Renal pelvis (tissue), 4 donors: ENCODE results near the gene PCDH9. TPM values are rescaled to one million over a fixed set of nuclear protein-coding genes. Genes with fewer than 3 reads are reported as not detected.

Source experiments
- DNase-seq: peaks from one replicate; pipeline ENCODE4 v3.0.0-alpha.2; 2013
- polyA plus RNA-seq, 3 donors: library from polyadenylated mRNA; unstranded; fragments of 120-200 nt; gene quantifications; one replicate each; pipeline ENCODE4 v1.2.1, GENCODE V29; 2013; ENCODE audit not compliant: insufficient read length in 3 of 3

PCDH9 gene
- polyA plus RNA-seq, 3 donors: 13.7 to 14.1 (median 13.7) TPM

- no peak for DNase-seq
Observed at GRCh38 chr13:66849706-66850105, 380.4 kb downstream of the PCDH9 start.

DNA sequence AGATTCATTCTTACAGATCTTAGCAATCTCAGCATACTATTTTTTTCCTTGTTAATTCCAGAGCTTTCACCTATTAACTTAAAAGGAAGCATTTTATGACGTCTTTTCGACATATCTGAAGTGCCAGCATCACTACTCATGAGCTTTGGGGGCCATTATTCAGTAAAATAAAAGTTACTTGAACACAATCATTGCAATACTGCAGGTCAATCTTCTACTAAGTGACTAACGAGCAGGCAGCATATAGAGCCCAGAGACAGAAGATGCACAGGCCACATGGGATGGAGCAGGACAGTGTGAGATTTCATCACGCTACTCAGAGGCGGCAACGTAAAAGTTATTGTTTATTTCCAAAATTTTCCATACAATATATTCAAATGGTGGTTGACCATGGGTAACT is 382.6 kb downstream of the PCDH9 start:
- no peak for DNase-seq

DNA sequence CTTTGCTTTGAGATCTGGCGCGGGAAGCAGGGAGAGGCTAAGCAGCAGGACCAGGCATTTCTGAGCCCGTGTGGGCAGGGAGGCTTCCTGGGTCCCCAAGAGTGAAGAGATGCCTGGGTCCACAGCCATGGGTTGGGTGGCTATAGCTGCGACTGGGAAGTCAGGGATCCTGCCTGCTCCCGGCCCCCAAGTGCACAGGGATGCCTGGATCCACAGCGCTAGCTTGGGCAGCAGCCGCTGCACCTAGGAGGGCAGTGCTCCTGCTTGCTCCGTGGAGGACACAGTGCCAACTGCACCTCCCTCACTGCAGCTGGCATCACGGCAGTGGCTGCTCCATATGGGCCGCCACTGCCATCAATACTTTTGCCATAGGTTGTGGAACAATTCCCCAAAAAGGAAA is 384.7 kb downstream of the PCDH9 start:
- no peak for DNase-seq

DNA sequence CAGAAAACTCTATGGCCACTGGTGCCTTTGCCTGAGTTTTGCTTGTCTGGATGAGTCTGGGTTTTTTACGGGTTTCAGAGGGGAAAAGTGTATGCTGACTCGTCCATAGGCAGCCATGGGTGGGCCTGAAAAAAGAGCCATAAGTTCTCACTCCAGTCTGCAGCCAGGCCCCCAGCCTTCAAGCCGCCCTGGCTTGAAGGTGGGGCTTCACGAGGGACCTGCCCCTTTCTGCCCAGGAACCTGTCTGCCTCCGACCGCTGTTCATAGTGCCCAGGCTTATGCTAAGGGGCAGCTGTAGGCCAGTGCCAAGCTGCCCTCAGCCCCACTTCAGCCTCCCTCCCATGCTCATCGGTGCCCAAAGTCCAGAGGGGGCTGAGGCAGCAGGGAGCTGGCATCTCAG is 385.2 kb downstream of the PCDH9 start:
- no peak for DNase-seq

DNA sequence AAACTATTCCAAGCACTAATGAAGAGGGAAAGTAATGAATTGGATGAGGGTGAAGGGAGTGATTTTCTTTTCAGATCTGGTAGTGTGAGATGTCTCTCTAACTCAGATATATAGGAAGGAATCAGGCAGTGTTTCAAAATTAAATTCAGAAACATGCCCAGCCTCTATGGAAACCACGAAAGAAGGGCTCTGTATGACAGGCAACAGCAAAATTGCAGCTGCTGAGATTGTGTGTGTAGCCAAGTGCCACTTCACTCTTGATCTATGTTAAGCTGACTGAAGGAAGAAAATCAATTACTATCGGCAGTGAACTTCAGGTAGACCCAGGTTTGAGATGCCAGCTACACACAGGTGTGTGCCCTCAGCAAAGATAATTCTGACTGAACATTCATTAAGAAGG is 387.4 kb downstream of the PCDH9 start:
- DNase-seq: no peak

DNA sequence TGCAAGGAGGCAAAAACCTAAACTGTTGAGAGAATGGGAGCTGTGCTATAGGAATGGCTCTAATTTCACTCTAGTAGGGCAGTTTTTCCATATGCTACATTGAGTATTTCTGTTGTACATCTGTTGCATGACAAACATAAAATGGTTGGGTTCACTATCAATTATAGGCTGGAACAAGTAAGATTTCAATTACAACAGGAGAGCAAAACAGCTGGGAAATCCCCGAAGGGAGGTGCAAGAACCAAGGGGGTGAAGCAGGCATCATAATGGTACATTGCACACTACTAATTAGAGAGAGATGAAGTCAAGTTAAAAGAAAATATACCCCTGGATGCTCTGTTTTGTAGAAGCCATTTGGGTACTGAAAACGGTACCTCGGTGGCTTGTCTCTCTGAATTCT is 389.5 kb downstream of the PCDH9 start:
- DNase-seq: no peak

DNA sequence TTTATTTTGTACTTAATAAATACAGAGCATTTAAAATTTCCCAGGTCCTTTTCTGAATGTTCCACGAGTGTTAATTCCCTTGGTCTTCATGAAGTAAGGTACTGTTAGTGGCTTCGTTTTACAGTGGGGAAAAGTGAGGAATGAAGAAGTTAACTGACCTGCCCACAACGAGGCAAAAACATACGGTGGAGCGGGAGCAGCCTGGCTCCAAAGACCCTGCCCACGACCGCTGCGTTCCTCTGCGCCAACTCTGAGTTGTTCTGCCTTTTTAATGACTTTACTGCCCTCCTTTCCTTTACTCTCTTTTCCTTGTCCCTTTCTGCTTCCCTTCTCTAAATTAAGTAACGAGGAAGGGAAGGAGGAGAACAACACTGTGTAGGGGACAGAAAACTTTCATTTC is 392.9 kb downstream of the PCDH9 start:
- no peak for DNase-seq

GRCh38 chr13:66835040-66835628 is 395.0 kb downstream of the PCDH9 start:
- DNase-seq: peak; percentile 90

GRCh38 chr13:66830940-66831716 is 399.0 kb downstream of the PCDH9 start:
- DNase-seq: no peak

- DNase-seq: no peak
Observed at GRCh38 chr13:66829803-66830202, 400.3 kb downstream of the PCDH9 start.

- DNase-seq: no peak
Observed at GRCh38 chr13:66826398-66826797, 403.7 kb downstream of the PCDH9 start.

- DNase-seq: no peak
Observed at GRCh38 chr13:66821551-66821950, 408.6 kb downstream of the PCDH9 start.

- DNase-seq: no peak
Observed at GRCh38 chr13:66811455-66811854, 418.7 kb downstream of the PCDH9 start.

DNA sequence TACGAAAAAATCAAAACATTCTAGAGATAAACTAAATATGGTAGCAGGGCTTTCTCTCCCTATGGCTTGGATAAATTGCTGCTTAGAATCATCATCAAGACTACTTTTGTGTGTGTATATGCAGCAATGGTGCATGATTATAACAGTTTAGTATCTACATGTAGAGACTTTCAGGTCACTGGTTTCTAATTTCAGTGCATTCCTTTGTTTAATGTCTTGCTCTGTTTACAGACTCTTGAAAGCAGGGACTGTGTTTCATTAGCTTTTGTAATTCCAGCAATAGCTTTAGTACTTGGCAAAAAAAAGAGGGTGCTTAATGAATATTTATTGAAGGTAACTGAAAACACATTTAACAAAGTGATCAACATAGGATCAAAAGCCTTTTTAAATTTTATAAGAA is 420.7 kb downstream of the PCDH9 start:
- peak; percentile 26 for DNase-seq

DNA sequence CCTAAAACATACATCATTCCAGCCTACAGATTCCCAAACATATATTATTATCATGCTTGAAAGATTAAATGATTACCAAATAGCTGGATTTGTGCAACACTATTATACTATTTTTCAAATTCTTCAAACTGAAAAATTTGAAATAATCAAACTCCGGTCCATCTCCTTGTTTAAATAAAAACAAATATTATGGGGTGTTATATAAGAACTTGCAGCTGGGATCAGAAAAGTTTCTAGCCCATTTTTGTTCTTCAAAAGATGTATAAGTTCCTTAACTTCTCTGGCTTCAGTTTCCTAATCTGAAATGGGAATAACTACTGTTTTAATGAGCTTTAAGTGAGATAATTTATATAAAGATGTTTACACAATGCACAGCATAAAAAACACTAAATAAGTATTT is 422.9 kb downstream of the PCDH9 start:
- DNase-seq: no peak

- no peak for DNase-seq
Observed at GRCh38 chr13:66805657-66806056, 424.5 kb downstream of the PCDH9 start.

- DNase-seq: no peak
Observed at GRCh38 chr13:66803808-66804456, 426.2 kb downstream of the PCDH9 start.

DNA sequence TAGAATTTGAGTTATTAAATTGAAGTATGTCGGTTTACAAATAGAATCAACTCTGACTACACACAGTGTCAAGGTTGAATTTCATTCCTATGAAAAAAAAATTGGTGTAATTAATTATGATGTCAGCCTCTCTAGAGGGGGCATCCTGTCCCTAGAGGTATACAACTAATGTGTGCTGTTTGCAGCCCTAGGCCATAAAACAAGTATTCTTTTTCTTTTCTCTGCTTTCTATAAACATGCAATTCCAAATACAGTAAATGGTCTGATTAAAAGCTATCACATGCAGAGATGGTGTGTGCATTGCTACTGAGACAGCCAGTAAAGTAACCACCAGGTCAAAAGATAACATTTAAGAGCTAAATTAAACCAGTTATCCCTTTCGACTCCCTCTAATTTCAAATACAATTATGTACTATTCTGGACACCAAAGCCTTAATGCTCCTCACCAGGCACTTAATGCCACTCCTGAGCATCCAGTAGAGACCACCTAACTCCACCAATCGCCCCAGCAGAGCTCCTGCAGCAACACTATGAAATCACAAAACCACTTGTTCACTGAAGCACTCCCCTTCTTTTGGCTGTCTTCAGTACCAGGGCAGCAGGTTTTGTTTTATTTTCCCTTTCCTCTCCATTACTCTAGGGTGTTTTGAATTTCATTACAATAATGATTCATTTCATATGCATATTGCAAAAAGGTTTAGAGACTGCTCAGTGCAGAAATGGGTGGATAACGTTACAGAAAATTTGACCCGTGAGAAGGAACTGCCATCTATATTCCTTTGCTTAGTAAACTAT is 426.9 kb downstream of the PCDH9 start:
- no peak for DNase-seq

DNA sequence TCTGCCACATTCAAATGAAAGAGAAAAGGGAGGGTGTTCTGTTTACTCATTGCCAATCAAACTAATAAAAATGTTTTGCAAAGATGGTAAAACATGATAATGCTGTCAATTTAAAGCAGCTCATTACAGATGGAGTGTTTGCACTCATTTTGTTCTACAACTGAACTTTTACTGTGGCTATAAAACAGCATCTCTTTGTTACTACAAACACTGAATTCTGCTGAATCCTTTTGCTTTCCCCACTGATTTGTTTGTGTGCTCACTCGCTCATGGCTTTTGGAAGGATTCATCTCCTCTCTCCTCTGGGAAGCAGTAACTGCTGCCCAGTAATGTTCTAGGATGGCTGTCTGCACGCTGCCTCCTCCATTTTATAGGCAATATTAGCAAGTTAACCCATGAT is 434.5 kb downstream of the PCDH9 start:
- DNase-seq: no peak

- no peak for DNase-seq
Observed at GRCh38 chr13:66794340-66795031, 435.6 kb downstream of the PCDH9 start.

DNA sequence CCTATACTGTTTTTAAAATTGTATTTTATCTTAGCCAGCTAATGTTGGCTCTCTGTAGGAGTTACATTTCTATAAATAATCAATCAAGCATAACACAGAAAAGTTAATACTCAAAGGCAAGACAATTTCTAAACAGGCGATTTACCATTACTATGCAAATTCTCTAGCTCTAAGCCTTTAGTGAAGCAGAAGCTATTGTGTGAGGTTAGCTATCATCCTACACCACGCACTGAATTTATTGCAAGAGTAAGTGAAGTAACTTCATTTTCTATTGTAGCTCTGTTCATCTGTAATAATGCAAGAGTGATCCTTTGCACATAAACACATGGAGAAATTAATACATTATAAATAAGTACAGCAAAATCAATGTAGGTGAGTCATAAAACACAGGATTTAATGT is 439.3 kb downstream of the PCDH9 start:
- DNase-seq: no peak

DNA sequence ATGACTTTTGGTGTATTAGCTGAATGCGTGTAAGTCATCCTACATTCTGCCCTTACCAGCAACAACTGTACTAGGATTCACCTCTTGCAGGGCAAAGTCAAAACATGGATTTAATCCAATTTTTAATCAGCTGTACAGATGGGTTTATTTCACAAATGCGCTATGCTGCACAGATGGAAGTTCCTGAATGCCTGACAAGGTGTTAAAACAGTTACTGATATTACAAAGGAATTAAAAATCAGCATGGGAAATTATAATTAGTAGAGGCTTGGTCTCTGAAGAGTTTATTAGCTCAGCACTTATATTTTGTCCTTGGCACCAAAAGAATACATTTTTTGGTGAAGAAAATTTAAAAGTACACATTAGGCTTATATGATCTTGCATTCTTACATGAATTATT is 448.9 kb downstream of the PCDH9 start:
- DNase-seq: no peak
